NCI-H345 treated with DMSO at 0.1 percent for 48 hours (cell line): ENCODE results near the gene CFAP43.

Experiments
- DNase-seq: peaks from one replicate; lab custom pipeline; 2025; ENCODE audit not compliant: unreplicated experiment; lab: John Stamatoyannopoulos, UW

CFAP43 gene

DNA sequence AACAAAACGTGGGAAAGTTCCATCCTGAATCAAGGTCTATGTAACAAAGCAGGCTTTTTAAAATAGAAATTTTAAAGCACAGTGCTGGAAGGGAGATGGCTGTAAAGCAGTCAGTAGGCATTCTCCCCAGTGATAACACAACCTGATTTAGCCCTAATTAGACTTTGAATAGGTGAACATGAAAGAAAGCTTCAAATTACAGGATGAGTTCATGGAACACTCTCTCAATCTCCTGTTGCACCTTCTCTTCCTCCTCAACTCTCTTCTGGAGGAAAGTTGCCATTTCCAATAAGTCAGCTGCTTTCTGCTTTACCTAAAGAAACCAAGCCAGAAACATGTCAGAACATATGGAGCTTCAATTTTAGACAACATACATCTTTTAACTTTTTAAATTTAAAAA is 90.1 kb downstream of the CFAP43 start:
- no peak for DNase-seq

DNA sequence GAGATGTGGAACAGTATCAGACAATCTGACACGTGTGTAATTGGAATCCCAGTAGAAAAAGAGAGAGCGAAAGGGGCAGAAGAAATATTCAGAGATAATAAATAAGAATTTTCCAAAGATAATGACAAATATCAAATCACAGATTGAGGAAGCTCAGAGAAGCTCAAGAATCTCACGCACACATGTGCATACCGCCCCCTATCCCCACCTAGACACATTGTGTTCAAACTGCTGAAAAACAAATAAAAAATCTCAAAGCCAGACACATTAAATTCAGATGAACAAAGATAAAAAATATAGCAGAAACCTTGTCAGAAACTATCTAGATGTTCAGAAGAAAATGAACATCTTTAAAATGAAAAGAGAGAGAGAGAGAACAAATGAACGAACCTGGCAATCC is 92.9 kb downstream of the CFAP43 start:
- DNase-seq, result no peak

DNA sequence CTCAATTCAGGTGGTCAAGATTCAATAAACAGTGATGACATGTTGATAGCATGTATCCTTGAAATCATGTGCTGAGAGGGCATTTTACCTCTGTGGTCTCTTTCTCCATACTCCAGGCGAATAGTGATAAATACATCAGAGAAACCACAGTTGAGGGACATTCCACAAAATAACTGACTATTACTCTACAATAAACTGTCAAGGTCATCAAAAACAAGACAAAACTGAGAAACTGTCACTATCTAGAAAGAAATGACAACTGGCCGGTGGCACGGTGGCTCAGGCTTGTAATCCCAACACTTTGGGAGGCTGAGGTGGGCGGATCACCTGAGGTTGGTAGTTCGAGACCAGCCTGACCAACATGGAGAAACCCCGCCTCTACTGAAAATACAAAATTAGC is 94.0 kb downstream of the CFAP43 start:
- DNase-seq, result no peak

DNA sequence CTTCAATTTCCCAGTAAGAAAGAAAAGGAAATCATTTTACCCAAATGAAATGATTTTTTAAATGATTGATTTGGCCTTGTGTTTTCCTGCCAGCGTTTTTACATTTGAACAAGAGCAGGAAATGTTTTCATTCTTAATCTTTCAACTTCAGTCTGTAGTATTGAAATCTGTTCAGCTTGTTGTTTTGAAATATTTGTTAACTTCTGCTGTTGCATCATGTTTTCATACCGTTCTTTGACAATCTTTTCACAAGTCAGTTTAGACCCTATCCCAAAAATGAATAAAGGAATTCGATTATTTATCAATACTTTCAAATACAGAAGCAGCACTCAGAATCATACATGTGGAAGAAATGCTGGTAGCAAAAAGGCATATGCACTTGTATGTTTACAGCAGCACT is 102.1 kb downstream of the CFAP43 start:
- no peak for DNase-seq

DNA sequence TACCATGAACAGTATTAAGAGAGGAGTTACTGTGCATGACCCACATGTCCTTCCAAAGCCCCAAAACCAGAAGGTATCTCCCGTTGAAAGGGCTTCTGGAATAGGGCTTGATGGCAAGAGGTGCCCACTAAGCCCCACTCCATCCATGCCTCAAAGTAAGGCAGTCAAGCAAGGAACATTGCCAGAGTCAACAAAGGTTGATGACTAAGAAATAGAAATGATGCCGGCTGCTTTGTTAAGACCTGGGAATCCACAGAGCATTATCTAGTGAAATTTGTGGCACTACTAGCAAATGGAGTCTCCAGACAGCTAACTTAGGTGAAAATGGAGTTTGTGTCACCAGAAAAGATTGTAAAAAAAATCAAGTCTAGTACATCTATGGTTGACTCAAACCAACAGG is 104.0 kb downstream of the CFAP43 start:
- no peak for DNase-seq

DNA sequence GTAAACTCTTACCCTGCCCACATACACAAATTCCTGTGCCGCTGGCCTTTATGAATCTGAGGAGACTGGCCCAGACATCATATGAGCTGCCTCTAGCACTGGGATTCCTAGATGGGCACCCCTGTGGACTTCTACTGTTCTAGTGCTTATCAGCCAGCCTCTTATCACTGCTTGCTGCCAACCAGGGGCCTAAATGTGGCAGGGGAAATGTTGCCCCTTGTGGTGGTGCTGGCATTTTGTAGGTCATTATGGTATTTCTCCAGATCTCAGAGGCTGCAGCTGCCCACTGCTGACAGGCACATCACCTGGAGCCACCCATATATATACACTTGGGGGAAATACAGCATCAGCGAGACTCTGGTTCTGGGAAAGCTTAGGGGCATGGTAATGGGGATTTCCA is 104.8 kb downstream of the CFAP43 start:
- DNase-seq, result no peak

DNA sequence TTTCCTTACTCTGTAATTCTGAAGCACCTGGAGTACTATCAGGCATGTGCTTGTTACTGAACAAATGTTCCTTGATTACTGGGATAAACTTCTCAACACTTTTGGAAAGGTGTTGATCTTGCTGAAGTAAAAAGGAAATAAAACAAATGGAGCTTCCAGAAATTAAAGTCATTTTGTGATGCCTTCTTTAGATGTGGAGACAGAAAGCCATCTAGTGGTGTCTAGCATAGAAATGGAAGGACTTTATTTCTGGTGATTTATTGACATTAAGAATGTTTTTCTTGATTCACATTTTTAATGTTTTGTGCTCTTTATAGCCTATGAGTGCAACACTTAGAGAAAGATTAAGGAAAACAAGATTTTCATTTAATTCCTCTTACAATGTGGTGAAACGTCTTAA is 108.8 kb downstream of the CFAP43 start:
- DNase-seq, result no peak

DNA sequence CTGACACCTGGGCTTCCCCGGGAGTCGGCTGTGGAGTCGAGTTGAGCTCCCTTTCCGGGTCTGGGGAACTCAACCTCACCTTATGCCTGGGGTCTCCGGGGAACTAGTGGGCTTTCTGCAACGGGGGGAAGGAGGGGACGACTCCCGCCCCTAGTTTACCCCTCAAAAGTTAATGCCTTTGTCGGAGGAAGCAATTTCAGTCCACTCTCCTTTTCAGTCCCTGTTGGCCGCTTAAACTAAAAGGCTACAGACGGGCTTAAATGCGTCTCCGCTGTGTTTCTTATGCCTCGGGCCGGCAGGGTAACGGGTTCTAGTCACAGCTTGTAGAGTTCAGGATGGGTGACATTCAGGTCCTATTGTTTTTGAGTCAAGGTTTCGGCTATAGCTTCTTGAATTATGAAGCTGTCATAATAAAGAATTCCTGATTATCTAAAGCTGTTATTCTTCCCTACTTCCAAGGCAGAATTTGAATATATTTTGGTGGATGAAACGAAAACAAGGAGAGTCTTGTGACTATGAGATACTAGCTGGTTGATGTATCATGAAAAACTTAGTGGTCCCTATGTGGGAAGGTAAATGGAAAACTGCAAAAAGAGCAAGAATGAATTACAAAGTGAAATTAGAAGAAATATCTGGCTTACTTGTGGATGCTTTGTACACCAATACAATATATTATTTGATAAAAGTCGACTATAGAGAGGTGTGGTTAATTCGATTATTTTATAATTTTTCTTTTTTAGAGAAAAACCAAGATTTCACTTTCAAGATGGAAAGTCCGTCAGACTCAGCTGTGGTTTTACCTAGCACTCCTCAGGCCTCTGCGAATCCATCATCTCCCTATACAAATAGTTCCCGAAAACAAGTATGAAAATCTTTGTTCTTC is 109.7 kb downstream of the CFAP43 start:
- DNase-seq, result no peak

DNA sequence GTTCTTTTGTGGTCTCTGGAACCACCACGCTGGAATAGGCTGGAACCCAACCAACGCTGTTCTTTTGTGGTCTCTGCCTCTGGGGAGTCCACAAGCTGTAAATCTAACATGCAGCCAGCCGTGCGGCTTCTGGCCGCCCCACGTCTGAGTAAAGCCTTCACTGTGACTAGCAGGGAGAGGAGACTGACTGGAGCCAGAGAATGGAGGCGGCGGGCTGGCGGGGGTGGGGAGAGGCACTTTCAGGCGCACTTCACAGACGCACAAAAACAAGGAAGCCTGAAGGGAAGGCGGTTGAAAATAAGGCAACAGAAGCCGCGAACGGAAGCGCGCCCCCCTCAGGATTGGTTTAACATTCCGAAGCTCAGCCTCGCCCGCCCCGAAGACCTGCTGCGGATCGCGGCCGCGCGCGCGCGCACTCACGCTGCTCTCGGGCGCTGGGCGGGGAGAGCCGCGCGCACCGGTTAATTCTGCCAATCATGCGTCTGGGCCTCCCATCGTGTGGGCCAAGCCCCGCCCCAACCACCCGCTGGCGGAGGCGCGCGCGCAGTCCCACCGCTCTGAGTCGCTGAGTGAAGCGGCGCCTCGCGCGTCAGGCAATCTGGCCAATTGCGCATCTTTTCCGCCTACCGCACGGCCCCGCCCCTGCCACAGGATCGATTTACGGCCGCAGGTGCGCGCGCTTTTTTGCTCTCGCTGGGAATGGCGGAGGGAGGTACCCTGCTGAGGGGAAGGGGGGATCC is 110.5 kb downstream of the CFAP43 start, which contains the start of gene SFR1:
TSS of gene SFR1 (plus strand) at position 687 of the 740 bp plus-strand sequence. CDS start at position 700, 13 bp downstream.
- DNase-seq, result peak; percentile 89

DNA sequence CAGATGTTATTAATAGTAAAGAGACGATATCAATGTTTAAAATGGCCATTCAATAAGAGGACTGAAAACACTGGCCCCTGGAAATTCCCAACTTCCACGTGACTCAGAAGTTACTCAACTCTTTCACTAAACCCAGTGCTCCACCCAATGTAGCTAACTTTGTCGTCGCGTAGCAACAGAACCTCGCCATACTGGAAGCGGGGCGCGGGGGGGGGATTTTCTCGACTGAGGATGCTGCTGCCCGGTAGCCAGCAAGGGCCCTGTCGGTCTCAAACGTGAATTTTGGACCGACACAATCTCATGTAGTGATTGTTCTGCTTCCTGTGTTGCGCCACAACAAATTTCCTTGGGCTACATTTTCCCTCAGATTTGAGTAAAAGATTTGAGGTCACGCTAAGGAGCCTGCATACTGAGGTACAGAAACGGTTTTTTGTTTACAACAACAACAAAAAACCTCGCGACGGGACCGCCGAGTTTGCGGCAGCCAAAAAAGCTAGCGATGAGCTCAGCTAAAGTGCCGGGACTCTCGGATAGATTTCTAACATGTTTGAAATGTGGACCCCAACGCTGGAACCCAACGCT is 111.2 kb downstream of the CFAP43 start:
- no peak for DNase-seq

DNA sequence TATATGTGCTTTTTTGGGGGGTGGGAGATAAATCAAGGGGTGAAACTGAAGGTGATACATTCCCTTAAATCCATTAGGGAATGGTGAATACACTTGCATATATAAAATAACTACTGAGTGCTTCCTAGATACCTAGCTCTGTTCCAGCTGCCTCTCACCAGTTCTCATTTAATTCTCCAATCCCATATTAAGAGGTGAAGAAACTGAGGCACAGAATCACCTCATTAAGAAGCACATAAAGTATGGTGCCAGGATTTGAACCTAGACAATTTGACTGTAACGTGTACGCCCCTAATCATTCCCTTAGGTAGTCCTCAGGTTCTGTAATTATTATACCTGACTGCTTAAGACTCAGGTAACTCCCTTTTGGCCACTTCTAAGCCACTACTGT is 111.7 kb downstream of the CFAP43 start:
- no peak for DNase-seq

DNA sequence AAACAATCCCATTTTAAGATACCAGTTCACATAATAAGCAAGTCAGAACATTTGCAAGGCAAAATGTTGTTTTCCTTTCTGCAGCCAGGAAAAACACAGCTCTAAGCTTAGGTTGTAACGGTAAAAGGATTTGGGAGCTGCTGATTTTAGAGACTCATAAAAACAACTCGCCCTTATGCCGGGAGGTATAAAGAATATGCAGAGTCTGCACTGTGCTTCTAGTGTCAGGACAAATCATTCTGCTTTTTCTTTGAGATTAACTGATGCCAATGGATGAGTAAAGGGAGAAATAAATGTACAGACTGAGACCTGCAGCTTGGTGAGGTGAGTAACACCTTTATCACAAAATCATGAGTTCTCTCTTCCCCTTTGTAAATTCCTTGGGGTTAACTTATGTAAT is 112.2 kb downstream of the CFAP43 start:
- no peak for DNase-seq

DNA sequence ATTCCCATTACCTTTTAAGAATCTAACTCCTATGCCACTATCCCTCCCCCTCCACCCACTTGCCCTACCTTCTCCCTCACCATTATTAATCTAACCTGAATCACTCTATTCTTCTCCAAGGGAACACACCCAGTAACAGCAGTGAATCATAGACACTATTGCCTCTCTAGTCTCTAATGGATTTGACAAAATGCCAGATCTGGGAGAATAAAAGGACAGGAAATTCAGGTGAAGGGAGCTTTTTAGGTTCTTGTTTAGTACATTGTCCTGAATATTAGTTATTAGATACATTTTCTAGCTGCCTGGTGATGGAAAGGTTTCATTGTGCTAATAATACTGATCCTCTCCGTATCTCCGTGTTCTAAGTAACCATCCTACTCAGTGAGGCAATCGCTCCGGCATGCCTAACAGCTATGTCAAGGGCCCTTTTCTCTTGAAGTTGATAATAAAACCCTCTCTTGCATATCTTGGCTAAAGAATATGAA is 114.3 kb downstream of the CFAP43 start:
- no peak for DNase-seq

DNA sequence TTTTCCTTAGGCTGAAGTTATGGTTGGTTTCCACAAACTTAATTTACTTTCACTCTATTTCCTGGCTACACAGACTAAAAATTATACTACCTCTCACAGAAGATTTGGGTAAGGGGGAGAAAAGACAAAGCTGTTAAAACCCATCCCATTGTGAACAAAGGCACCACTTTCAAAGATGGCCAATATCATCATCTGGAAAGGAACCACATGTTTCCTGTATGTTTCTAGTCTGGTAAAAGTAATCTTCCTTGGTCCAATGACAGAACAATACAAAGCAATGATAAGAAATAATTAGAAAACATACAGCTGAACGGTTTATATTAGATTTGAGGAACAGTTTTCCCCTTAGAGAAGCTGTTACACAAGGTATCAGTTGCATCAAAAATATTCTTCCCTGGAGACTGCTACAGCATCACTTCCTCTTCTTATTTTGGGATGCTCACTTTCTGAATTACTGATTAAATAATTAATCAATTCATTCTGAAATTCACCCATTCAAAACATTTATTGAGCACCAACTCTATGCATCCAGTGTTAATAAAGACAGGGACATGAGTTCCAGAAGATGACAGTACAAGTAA is 118.7 kb downstream of the CFAP43 start:
- DNase-seq, result no peak

DNA sequence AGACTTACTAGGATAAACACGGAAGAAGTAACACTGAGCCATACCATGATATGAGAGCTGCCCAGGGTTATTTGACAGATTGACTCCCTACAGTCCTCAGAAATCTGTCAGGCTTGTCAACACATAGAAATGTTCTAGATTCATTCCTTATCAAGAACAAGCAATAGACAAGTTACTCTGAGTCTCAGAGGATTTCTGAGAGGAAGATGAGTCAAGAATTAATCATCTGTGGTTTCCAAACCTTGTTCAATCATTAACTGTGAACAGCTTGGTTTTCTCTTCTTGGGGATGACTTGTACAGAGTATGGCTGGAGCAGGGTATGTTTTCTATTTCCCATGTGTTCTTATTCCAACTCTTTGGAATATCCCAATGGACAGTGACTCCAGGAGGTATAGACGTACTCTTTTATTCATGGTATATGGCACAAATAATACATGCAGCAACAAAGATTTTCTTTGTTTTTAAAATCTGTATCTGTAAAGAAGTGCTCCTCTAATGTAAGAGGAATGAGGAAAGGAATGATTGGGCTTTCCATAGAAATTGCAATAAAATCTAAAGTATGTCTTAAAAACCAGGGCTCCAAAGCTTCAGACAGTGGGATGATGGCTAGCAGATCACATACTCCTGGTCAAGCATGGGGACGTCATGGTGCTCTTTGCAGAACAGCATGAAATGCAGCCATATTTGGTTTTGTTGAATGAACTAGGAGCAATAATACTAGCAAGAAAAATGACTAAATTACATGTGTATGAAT is 122.1 kb downstream of the CFAP43 start:
- no peak for DNase-seq

DNA sequence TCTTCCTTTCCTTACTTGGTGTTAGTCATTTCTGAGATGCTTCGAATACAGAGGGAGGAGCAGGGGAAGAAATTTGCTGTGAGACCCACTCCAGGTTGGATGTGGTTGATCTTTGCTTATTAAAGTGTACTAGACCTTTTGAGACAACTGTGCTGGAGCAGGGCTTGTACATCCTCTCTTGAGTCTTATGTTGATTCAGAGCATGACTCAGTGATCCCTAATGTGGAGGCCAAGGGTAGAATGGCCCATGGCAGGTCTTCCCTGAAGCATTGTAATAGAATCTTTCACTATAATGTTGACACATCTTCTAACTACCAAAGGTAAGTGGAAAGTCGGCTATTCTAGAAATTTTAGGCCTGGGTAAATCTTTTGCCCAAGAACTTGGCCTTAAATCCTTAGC is 127.2 kb downstream of the CFAP43 start:
- no peak for DNase-seq

DNA sequence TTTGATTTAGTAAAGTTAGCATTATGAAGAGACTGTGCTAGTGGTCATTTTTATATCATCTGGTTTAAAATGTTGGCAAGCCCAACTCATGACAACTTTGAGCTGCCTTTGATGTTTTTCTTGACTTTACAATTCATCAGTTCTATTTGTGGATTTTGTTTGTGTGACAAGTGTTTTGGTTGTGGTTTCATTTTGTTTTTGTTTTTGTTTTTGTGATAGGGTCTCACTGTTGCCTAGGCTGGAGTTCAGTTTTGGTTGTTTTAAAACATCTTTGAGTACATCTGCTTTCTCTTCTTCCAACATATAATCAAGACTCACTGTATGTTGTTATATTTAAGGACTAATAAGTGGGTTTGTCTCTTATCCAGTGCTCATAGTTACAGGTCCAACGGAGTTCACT is 127.7 kb downstream of the CFAP43 start:
- DNase-seq, result no peak

DNA sequence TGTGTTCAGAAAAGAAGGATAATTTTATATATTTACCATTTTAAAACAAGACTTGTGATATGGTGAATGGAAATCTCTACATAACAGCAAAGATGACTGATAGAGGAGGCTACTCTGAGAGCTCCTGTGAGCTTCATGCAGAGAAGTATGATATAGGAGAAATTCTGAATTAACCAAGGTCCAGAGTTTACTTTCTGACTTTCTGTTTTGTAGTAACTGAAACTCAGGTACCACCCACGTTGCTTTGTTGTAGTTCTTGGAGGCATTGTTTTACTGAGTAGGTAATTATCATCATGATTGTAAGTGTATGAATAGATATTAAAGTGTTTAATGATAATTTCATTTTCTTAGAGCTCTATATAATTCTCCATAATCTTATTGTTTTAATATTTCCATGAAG is 128.2 kb downstream of the CFAP43 start:
- no peak for DNase-seq

DNA sequence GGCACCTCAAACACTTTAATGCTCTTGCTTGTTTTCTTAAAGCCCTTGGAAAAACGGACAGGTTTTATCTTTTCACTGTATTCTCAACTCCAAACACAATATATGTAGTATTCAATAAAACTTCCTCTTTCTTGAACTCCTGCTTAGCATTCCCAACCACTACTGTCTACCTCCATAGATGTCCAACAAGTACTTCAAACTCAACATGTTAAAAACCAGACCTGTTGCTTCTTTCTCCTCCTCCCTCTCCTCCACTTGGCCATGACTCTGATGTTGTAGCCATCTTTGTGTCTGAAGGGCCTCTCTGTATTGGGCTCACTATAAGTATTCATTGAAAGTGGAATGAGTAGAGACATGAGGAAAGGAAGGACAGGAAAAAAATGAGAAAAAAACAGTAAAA is 130.3 kb downstream of the CFAP43 start:
- DNase-seq, result no peak

DNA sequence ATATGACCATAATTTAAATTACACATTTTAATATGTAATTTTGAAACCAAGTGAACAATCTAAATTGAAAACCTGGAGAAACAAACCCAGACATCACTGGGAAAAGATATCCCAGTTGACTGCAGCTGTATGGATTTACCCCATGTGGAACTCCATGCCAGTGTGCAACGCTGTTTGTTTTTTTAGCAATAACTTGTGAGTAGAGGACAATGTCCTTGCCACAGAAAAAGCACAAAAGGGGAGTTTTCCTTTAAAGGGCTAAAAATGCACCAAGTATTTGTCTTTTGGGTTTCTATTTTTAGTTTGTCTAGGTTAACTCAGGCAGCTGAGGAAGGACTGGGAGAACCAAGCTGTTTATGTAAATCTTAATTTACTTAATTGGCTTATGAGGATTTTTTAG is 131.4 kb downstream of the CFAP43 start:
- no peak for DNase-seq

DNA sequence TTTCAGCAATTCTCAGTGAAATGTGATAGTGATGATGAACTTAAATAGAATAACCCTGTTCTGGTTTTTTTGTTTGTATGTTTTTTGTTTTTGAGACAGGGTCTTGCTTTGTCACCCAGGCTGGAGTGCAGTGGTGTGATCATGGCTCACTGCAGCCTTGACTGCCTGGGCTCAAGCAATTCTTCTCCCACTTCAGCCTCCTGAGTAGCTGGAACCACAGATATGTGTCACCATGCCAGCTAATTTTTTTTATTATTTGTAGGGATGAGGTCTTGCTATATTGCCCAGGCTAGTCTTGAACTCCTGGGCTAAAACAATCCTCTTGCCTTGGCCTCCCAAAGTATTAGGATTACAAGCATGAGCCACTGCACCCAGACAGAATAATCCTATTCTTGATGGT is 132.2 kb downstream of the CFAP43 start:
- no peak for DNase-seq
